ENCODE data around the gene WDR41.

- no peak for TF ChIP-seq SIN3A (IDR thresholded peaks at IDR 0.05; ENCODE audit: borderline replicate concordance in 2 of 2, control insufficient read depth in 1 of 2, low read depth in 2 of 2, low read length in 2 of 2)
- TF ChIP-seq NBN (IDR thresholded peaks at IDR 0.05; ENCODE audit: low read depth): no peak
- no peak for TF ChIP-seq MAZ (CRISPR knock-in tag; conservative IDR thresholded peaks at IDR 0.05 in 1 of 2, IDR thresholded peaks at IDR 0.05 in 1 of 2)
- no peak for TF ChIP-seq SAFB (IDR thresholded peaks at IDR 0.05; ENCODE audit: borderline replicate concordance, low read depth, low read length)
- no peak for TF ChIP-seq POLR2A (conservative IDR thresholded peaks at IDR 0.05)
- TF ChIP-seq ARID3B (CRISPR knock-in tag; IDR thresholded peaks at IDR 0.05; ENCODE audit: borderline replicate concordance): no peak
- TF ChIP-seq FOS (IDR thresholded peaks at IDR 0.05; ENCODE audit: extremely low read depth, insufficient read length): no peak
- no peak for TF ChIP-seq CTCF (IDR thresholded peaks at IDR 0.05 in 2 of 3, conservative IDR thresholded peaks at IDR 0.05 in 1 of 3; ENCODE audit: insufficient read depth in 2 of 3, low read depth in 1 of 3, low read length in 3 of 3)
- TF ChIP-seq SMC3 (conservative IDR thresholded peaks at IDR 0.05; ENCODE audit: insufficient read depth, low read depth, low read length): no peak
- TF ChIP-seq SMARCE1 (IDR thresholded peaks at IDR 0.05): no peak
- TF ChIP-seq, protein P1, sequence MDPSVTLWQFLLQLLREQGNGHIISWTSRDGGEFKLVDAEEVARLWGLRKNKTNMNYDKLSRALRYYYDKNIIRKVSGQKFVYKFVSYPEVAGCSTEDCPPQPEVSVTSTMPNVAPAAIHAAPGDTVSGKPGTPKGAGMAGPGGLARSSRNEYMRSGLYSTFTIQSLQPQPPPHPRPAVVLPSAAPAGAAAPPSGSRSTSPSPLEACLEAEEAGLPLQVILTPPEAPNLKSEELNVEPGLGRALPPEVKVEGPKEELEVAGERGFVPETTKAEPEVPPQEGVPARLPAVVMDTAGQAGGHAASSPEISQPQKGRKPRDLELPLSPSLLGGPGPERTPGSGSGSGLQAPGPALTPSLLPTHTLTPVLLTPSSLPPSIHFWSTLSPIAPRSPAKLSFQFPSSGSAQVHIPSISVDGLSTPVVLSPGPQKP (CRISPR knock-in tag; IDR thresholded peaks at IDR 0.05): no peak
- TF ChIP-seq CBX8 (IDR thresholded peaks at IDR 0.05; ENCODE audit: borderline replicate concordance, extremely low read depth, low read depth, low read length, poor library complexity, severe bottlenecking): no peak
- TF ChIP-seq ZBTB8A (IDR thresholded peaks at IDR 0.05; ENCODE audit: partially characterized antibody): no peak
Observed at GRCh38 chr5:77418601-77419581, 73.2 kb downstream of the WDR41 start.

Measured in K562 (cell line).